ENCODE measurements around the gene GALNT4.

The GALNT4 gene

GRCh38 chr12:89542236-89542635, 17.6 kb upstream of the GALNT4 start:
- Histone ChIP-seq H2AFZ (ENCODE audit: low read depth, low read length) (no peak overlapping the region), H4K20me1 (ENCODE audit: insufficient read depth, low read length) (no peaks in the 10 kb centered on the region), H3K27ac (ENCODE audit: low read length) (no peak overlapping the region), H3K36me3 (replicated peaks; ENCODE audit: low read depth, low read length) (no peaks in the 10 kb centered on the region), H3K9ac (ENCODE audit: low read length) (no peak overlapping the region), H3K4me3 (ENCODE audit: low read length) (no peak overlapping the region), H3K27me3 (ENCODE audit: low read depth, low read length) (no peaks in the 10 kb centered on the region), H3K79me2 (ENCODE audit: low read length) (no peaks in the 10 kb centered on the region), H3K4me1 (ENCODE audit: low read length) (0 out of 2 replicates have a peak, but pooled peaks cover 3% of the 10 kb centered on the region), H3K4me2 (ENCODE audit: low read length) (no peak overlapping the region), H3K9me3 (ENCODE audit: insufficient read depth, low read length) (no peaks in the 10 kb centered on the region)
- TF ChIP-seq CTCF (IDR thresholded peaks at IDR 0.05; ENCODE audit: low read depth, low read length) (no peak), EZH2phosphoT487 (IDR thresholded peaks at IDR 0.05; ENCODE audit: low read depth) (no peak)

GRCh38 chr12:89540586-89540985, 16.0 kb upstream of the GALNT4 start:
- TF ChIP-seq EZH2phosphoT487 (IDR thresholded peaks at IDR 0.05; ENCODE audit: low read depth) (no peak), CTCF (IDR thresholded peaks at IDR 0.05; ENCODE audit: low read depth, low read length) (no peak)
- Histone ChIP-seq H4K20me1 (ENCODE audit: insufficient read depth, low read length) (no peaks in the 10 kb centered on the region), H2AFZ (ENCODE audit: low read depth, low read length) (no peak overlapping the region), H3K4me1 (ENCODE audit: low read length) (0 out of 2 replicates have a peak, but pooled peaks cover 3% of the 10 kb centered on the region), H3K9ac (ENCODE audit: low read length) (no peak overlapping the region), H3K9me3 (ENCODE audit: insufficient read depth, low read length) (no peaks in the 10 kb centered on the region), H3K27me3 (ENCODE audit: low read depth, low read length) (no peaks in the 10 kb centered on the region), H3K79me2 (ENCODE audit: low read length) (no peaks in the 10 kb centered on the region), H3K4me3 (ENCODE audit: low read length) (no peak overlapping the region), H3K36me3 (replicated peaks; ENCODE audit: low read depth, low read length) (no peaks in the 10 kb centered on the region), H3K4me2 (ENCODE audit: low read length) (no peak overlapping the region), H3K27ac (ENCODE audit: low read length) (no peak overlapping the region)

GRCh38 chr12:89539426-89540223, 15.0 kb upstream of the GALNT4 start:
- Histone ChIP-seq H3K4me1 (ENCODE audit: low read length) (0 out of 2 replicates have a peak, but pooled peaks cover 3% of the 10 kb centered on the region), H3K9me3 (ENCODE audit: insufficient read depth, low read length) (no peaks in the 10 kb centered on the region), H3K4me3 (ENCODE audit: low read length) (no peak overlapping the region), H3K27me3 (ENCODE audit: low read depth, low read length) (no peaks in the 10 kb centered on the region), H3K36me3 (replicated peaks; ENCODE audit: low read depth, low read length) (no peaks in the 10 kb centered on the region), H3K79me2 (ENCODE audit: low read length) (no peaks in the 10 kb centered on the region), H4K20me1 (ENCODE audit: insufficient read depth, low read length) (no peaks in the 10 kb centered on the region), H3K9ac (ENCODE audit: low read length) (no peak overlapping the region), H3K4me2 (ENCODE audit: low read length) (no peak overlapping the region), H3K27ac (ENCODE audit: low read length) (no peak overlapping the region), H2AFZ (ENCODE audit: low read depth, low read length) (no peak overlapping the region)
- no peak for TF ChIP-seq EZH2phosphoT487 (IDR thresholded peaks at IDR 0.05; ENCODE audit: low read depth)
- no peak for TF ChIP-seq CTCF (IDR thresholded peaks at IDR 0.05; ENCODE audit: low read depth, low read length)

DNA sequence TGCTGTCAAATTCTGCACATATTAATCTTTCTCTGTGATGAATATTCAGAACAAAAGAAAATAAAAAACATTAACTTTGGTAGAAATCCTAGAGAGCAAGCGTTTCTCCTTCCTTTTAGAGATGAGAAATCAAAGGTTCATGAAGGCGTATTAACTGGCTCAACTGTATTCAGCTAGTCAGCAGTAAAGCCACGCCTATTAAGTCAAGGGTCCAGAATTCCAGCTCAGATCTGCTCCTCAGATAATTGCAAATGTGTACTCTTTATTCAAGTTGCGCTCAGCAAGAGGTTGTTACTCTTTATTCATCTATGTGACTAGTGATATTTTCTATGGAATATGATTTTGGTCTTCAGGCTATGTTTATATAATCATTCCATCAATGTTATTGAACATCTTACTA, 14.3 kb upstream of the GALNT4 start:
- H3K4me2 ChIP-seq (ENCODE audit: low read length) = no peak overlapping the region
- H3K9me3 ChIP-seq (ENCODE audit: insufficient read depth, low read length) = no peaks in the 10 kb centered on the region
- 0 out of 2 replicates have a peak, but pooled peaks cover 3% of the 10 kb centered on the region for H3K4me1 ChIP-seq (ENCODE audit: low read length)

More for the DNA sequence above, 14.3 kb upstream of the GALNT4 start:
- no peaks in the 10 kb centered on the region for H4K20me1 ChIP-seq (ENCODE audit: insufficient read depth, low read length)
- no peaks in the 10 kb centered on the region for H3K79me2 ChIP-seq (ENCODE audit: low read length)
- H3K4me3 ChIP-seq (ENCODE audit: low read length) = no peak overlapping the region
- no peak for TF ChIP-seq CTCF (IDR thresholded peaks at IDR 0.05; ENCODE audit: low read depth, low read length)
- no peak for TF ChIP-seq EZH2phosphoT487 (IDR thresholded peaks at IDR 0.05; ENCODE audit: low read depth)
- H3K27me3 ChIP-seq (ENCODE audit: low read depth, low read length) = no peaks in the 10 kb centered on the region
- H3K36me3 ChIP-seq (replicated peaks; ENCODE audit: low read depth, low read length) = no peaks in the 10 kb centered on the region
- H3K9ac ChIP-seq (ENCODE audit: low read length) = no peak overlapping the region
- H2AFZ ChIP-seq (ENCODE audit: low read depth, low read length) = no peak overlapping the region
- H3K27ac ChIP-seq (ENCODE audit: low read length) = no peak overlapping the region

Measured in OCI-LY3 (cell line).